HG03520 (cell line): Measurements from ENCODE around the gene UTS2R.
"Not testable (repeated sequence)": the region's sequence is repeated elsewhere in the genome, so short reads cannot be mapped to it uniquely, and the experiment has no call there.

Experiments
- ATAC-seq: cut with Tn5 transposase; IDR thresholded peaks from one replicate; pipeline ENCODE4 v1.9.1; 2021; ENCODE audit warnings: mild to moderate bottlenecking, moderate library complexity; ENCODE audit not compliant: unreplicated experiment

Gene UTS2R

GRCh38 chr17:82351713-82352488 is 19.7 kb upstream of the UTS2R start:
- no peak for ATAC-seq

DNA sequence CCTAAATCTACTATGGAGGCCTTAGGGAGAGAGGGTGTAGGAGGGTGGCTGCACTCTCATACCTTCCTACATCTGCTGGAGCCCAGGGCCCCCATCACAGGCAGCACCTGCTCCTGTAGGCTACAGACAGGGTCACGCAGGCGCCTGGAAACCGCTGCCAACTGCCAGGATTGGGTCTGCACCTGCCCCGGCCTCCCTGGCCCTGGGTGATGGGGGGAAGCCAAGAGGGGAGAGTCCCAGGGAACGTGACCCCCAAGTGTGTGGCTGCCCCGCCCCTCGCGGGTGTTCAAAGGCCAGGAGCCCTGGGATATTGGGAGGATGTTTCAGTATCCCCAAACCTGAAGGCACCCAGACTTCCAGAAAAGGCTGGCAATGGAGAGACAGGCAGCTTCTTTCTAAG is 18.1 kb upstream of the UTS2R start:
- no peak for ATAC-seq

- ATAC-seq, result no peak
These were observed 16.7 kb upstream of the UTS2R start for GRCh38 chr17:82354804-82355308.

DNA sequence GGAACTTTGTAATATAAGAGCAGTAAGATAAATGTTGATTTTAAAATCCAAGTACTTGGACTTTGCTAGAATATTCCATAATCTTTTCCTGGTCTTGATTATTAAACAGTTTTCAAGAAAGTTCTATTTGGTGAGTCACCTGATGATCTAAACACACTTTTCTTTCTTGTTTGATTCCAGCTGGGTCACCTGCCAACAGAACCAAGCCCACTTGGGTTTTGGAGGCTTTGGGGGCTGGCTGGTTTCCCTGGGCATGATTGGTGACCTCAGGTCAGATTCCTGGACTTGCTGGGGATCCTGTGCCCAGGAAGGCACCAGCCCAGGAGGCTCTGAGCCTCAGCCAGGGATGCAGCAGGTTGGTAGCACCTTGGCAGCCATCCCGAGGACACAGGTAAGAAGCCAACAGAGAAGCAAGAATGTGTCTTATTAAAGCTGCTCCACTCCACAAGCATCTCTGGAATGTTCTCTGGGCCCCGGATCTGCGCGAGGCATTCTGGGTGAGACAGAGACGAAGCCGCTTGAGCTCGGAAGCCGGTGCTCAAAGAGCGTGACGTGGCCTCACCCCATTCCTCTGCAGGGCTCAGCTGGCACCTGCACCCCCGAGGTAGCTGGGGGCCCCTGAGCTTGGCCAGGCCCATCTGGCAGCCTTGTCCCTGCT is 15.7 kb upstream of the UTS2R start:
- no peak for ATAC-seq

DNA sequence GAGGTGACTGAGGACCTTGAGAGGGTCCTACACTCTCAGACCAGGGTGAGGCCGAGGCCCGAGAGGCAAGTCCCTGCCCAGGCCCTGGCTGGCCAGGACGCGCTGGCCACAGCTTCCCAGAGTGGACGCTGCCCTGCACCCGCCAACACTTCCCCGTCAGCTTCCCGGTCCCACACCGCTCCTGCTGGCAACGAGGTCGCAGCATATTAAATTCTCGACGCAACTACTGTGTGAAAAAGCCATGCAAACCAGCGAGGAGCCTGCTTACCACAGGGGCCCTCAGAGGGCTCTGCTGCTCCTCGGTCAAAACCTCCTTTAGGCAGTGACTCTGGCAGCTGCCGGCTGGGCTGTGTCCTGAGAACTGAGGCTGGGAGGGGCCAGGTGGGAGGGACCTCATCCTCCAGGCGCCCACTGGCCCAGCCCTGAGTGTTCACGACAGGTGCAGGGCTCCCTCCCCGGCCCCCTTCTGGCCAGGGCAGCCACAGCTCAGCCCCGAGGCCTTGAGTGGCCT is 14.7 kb upstream of the UTS2R start:
- ATAC-seq, result no peak

DNA sequence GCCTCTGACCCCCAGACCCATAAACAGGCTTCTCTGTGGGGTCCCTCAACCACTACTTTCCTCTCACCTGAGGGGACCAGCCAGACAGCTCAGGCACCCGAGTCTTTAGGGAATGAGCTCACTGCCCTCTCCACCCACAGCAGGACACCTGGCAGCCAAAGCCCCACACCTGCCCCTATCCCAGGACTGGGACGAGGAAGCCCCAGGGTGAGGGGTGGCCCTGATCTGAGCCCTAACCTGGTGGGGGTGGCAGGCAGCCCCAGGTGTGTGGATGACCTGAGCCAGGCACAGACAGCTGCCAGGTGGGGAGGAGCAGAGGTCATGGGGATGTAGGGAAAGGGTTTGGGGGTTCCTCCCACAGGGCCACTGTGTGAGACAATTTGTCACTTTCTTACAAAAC is 14.2 kb upstream of the UTS2R start:
- ATAC-seq, result no peak

DNA sequence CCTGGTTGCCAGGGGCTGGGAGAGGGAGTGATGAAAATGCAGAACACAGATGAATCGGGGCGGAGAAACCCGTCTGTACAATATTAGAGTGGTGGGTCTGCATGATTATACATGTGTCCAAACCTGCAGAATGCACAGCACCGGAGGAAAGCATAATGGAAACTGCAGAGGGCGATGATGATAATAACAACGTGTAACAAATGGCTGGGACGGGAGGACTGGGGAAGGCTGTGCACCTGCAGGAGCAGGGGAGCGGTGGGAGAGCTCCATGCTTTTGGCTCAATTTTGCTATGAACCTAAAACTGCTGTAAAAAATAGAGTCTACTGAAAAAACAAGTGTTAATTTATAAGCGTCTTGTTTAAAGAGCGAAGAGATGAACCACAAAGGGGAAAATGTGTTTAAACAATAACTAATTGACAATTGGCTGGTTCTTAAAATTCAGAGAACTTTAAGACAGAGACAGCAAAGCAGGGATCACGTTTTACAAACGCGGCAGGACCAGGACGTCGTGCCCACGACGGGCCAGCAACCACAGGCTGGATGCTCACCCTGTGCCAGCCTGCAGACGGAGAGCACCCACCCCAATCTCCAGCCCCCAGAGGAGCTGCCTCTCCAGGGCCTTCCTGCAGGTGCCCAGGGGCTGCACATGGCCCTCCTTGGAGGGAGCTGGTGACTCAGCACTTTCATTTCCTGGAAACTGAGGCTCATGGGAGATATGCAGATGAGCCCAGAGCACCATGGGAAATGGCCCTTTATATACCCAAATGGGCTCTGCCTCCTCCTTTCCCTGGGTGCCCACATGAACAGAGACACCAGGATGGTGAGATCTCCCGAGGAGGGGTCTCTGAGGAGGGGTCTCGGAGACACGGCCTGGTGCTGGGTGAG is 12.9 kb upstream of the UTS2R start, which contains the start of gene TEX19:
TEX19 (plus strand) TSS at position 783 of the 886 bp plus-strand sequence. CDS start 2,904 bp downstream, outside the sequence.
- ATAC-seq, result no peak

GRCh38 chr17:82359451-82360074 is 12.0 kb upstream of the UTS2R start:
- not testable (repeated sequence) for ATAC-seq

DNA sequence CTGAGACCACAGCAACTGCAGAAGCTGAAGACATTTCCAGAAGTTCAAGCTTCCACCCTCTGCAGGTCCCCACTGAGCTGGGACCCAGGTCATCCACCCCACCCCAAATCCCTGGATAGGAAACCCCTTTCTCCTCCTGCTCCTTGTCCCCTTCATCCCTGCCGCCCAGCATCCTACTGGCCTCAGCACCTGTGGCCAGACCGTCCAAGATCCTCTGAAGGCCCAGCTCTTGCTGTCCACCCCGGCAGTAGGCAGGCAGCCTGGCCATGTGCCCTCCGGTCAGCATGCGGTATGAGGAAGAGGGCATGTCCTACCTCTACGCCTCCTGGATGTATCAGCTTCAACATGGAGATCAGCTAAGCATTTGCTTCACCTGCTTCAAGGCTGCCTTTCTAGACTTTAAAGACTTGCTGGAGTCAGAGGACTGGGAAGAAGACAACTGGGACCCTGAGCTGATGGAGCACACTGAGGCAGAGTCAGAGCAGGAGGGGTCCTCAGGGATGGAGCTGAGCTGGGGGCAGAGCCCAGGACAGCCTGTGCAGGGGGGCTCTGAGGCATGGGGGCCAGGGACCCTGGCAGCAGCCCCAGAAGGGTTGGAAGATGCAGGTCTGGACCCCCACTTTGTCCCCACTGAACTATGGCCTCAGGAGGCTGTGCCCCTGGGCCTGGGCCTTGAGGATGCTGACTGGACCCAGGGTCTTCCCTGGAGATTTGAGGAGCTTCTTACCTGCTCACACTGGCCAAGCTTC is 9.5 kb upstream of the UTS2R start:
- ATAC-seq, result no peak

DNA sequence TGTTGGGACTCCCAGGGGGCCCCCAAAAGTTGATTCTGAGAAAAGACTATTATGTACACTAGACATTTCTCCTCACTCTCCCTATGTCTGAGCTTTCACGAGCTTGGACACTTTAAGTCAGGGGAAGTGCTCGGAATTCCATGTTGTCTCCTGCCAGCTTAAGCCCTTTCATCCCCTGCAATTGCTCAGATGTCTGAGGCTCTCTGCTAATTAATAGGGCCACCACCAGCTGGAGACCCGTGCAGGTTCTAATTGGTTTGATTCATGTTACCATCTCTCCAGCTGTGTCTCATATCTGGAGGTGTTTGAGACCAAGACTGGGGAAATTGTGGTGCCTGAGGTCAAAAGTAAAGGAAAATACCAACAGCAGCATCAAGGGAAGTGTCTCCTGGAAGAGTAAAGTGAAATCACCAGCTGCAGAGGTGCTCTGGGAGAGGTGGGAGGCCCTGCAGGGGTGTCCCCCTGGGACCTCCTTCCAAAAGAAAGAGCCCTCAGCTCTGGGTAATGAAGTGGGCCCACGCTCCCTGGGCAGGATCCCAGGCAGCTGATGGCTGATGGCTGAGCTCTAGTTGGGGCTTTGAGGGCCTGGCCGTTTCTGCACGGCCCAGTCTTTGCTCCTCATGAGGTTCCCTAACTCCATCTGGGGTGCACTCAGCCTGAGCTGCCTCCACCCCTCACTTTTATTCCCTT is 5.8 kb upstream of the UTS2R start:
- no peak for ATAC-seq

DNA sequence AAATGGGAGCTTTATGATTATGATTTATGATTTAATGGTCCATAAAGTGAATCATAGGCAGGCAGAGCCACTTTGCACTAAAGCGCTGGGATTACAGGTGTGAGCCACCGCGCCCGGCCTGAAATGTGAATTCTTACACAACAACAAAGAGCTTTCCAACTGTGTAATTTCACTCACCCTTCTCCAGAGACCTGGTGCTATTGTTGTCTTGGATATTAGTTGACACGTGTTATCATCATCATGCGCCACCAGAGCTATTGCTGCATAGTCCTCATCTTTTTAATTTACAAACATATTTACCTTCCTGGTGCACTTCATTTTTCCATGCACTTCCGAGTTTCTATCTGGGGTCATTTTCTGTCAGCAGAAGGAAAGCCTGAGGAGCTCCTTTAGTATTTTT is 4.8 kb upstream of the UTS2R start:
- no peak for ATAC-seq

DNA sequence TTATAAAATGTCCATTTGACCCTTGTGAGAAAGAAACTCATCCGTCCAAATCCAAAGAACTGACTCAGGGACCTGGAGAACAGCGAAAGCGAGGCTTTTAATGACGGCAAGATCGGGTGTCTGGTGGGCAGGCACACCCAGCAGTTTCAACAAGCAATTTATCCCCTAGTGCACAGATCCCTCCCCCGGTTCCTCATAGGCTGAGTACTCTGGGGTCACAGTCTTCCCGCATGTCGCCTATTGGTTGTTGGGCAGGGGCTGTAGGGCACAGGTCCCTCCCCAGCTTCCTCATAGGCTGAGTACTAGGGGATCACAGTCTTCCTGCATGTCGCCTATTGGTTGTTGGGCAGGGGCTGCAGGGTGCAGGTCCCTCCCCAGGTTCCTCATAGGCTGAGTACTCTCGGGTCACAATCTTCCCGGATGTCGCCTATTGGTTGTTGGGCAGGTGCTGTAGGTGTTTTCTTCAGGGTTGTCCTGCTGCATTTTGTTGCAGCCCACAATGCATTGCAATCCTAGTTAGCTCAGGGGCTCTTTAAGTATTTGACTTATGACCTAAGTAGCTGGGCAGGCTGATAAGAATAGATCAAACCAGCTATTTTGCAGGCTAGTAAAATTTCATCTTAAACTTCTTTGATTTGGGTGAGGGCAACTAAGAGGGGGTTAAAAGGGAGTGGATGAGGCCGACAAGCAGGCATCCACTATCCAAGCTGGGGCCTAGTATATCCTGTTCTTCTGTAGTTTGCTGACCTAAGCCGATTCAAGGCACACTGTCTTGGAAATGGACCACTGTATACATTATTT is 3.6 kb upstream of the UTS2R start:
- ATAC-seq, result no peak

DNA sequence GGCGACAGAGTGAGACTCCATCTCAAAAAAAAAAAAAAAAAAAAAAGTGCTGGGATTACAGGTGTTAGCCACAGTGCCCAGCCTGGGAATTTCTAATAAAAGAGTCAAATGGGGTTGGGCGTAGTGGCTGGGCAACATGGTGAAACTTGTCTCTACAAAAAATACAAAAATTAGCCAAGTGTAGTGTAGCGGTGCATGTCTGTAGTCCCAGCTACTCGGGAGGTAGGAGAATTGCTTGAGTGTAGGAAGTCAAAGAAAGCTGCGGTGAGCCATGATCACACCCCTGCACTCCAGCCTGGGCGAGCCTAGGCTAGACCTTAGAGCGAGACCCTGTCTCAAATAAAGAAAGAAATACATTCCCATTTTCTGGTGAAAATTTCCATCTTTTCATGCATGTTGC is 2.4 kb upstream of the UTS2R start:
- no peak for ATAC-seq

GRCh38 chr17:82370471-82371332 is 863 bp upstream of the UTS2R start:
- no peak for ATAC-seq

- no peak for ATAC-seq
These were observed 895 bp downstream of the UTS2R start for GRCh38 chr17:82372249-82373071.

- not testable (repeated sequence) for ATAC-seq
These were observed 1.5 kb downstream of the UTS2R start for GRCh38 chr17:82373072-82373452.
